HG03565 (cell line): Measurements from ENCODE around the gene MAPK12.

ENCODE experiments used
- ATAC-seq: cut with Tn5 transposase; IDR thresholded peaks from one replicate; pipeline ENCODE4 v1.9.1; 2021; ENCODE audit warnings: mild to moderate bottlenecking, moderate library complexity; ENCODE audit not compliant: unreplicated experiment

The MAPK12 gene

DNA sequence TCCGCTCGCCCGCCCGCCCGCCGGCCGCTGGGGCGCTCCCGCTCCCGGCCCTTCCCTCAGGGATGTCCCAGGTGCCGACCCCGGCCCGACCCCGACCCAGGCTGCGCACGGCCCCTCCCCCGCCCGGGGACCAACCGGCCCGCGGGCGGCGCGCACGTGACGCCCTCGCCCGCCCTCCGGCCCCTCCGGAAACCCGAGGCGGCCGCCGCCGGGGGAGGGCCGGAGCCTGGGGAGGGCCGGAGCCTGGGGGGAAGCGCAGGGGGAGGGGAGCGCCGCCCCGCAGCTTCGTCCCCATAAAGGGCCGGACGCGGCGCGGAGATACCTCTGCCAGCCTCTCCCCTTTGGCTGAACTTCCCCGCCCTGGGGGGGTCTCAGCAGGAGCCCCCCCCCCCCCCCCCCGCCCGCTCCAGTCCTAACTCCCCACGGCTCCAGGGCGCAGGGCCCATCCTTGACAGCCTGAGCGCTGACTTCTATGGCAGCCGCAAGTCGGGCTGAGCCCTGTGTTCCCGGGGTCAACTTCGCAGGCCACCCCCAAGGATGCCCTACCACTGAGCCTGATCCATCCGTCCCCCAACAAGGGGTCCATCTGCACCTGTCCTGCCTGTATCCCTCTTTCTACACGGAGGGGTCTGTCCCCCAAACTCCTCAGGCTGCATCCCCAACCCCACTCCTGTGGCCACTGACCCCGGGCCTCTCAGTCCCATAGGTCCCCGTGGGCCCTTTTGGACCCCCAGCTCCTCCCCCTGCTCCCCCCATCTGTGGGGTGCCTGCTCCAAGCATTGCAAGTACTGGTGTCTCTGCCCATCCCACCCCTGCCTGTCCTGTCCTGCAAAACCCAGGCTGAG is at the start of gene MAPK12:
Gene MAPK12 (minus strand): TSS at position 69 of the 845 bp plus-strand sequence. CDS start 174 bp downstream, outside the sequence.
- ATAC-seq: no peak

DNA sequence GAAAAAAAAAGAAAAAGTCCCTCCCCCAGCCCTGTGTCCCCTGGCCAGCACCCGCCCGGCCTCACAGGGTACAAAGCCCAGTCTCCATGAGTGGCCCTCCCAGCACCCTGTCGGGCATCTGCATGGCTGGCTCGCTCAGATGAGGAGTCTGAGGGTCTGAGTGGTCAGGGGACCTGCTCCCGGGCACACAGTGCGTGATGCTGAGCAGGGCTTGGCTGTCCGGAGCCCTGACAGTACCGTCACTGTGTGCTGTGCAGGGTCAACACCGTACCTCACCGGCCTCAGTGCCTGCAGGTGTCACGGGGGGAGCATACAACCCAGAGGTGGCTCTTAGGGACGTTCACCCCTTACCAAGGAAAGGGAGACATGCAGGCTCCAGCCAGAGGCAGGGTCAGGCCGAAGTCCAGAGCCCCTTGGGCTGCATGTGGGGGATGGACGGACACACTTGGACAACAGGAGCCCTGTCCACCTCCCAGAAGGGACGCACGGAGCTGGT is 49.5 kb upstream of the MAPK12 start:
- no peak for ATAC-seq

DNA sequence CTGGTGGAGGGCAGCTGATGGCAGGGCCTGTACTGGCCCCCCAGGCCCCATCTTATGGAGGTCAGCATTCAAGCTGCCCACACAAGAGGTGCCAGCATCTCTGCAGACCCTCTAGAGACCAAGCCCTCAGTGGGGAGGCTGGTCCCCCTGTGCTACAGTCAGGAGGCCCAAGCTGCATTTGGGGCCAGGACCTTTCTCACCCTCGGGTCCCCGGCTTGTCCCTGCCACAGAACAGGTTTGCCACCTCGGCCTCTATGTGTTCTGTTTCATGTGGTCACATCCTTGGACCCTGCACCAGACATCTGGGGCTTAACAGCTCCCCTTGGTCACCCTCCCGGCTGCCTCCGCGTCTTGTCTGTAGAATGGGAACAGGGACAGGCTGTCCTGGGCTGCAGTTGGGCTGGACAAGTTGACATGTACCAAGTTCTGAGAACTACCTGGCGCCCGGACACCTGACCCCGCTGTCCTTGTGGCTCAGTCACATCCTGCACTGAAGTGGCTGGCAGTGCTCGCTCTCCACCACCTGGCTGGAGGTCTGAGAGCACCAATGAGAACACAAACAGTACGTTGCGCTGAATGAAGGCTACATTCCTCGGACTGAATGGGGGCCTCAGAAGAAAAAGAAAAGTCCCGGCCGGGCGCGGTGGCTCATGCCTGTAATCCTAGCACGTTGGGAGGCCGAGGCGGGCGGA is 48.7 kb upstream of the MAPK12 start:
- no peak for ATAC-seq

DNA sequence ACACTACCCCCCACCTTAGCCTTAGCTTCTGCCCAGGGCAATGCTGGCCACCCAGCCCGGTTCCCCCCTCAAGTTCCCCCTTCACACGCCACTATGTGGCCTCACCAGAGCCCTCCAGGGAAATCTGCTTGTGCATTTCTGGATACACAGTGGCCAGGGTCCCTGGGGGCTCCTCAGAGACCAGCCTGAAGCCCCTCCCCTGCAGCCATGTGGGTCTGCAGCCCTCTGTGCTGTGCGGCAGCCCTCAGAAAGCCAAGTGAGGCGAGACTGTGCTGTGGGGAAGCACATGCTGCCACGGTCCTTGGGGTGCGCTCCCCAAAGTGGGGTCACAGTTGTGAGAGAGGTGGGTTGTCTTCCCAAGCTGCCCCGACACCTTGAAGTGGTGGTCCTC is 48.1 kb upstream of the MAPK12 start:
- ATAC-seq: no peak

DNA sequence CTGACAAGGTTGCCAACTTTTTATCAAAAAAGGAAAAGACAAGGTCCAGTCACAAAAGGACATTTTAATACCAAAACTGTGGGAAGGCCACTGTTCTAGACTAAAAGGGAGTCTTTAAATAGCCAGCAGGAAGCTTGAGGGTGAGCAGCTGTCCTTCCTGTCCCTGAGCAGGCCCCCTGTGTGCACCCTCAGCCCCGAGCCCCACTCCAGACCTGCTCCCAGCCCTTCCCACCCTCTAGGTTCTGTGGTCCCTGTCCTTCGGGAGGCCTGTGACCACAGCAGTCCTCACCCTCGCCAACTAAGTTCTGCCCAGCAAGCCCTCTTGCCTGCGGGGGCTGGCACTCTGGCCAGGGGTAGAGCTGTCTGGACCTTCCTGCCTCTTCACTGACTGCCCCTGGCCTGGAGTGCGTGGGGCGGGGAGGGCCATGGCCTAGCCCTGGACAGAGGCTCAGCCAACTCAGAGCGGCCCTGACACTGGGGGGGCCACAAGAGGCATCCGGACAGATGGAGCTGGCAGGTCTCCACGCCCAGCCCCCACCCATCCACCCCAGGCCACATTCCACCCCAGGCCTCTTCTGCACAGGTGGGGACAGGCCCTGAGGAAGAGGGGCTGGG is 47.6 kb upstream of the MAPK12 start:
- no peak for ATAC-seq

DNA sequence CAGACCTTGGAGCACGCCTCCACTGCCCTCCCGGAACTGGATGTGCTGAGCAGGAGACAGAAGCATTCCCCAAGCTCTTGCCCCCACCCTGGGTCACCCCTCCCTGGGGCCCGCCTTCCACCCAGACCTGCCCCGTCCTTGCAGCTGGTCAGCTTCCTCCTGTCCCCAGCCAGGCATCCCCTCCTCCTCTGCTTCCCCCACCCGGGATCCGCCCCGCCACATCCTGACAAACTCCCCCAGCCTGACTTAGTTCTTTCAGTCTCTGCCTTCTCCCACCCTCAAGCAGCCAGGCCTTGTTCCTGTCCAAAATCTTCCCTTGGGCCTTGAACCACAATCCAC is 47.1 kb upstream of the MAPK12 start:
- no peak for ATAC-seq

DNA sequence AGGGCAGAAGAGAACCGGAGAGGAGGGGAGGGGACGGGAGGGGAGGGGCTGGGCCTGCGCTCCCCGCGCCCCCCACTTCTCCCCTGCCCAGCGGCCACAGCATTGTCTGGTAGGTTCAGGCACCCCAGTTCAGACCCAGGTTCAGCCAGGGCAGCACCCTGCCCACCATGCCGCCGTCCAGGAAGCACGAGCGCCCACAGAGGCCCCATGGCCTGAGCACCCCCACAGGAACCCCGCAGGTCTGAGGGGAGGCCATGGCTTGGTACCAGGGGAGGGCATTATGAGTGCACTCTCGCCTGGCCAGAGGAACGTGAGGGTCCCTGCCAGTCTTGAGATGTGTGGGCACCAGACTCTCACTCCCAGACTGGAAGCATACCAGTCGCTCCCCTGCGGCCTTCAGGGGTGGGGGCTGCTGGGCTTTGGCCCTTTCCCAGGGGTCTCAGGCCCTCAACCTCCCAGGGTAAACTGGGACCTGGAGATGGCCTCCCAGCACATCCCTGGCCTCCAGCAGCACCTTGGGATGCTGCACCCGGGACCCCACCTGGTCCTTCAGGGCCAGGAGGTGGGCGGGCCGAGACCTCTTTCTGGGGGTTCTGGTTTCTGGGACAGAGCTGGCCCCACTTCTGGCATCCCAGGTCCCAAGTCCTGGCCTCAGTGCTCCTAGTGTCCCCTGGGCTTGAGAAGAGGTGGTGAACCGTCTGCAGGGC is 46.6 kb upstream of the MAPK12 start:
- no peak for ATAC-seq

DNA sequence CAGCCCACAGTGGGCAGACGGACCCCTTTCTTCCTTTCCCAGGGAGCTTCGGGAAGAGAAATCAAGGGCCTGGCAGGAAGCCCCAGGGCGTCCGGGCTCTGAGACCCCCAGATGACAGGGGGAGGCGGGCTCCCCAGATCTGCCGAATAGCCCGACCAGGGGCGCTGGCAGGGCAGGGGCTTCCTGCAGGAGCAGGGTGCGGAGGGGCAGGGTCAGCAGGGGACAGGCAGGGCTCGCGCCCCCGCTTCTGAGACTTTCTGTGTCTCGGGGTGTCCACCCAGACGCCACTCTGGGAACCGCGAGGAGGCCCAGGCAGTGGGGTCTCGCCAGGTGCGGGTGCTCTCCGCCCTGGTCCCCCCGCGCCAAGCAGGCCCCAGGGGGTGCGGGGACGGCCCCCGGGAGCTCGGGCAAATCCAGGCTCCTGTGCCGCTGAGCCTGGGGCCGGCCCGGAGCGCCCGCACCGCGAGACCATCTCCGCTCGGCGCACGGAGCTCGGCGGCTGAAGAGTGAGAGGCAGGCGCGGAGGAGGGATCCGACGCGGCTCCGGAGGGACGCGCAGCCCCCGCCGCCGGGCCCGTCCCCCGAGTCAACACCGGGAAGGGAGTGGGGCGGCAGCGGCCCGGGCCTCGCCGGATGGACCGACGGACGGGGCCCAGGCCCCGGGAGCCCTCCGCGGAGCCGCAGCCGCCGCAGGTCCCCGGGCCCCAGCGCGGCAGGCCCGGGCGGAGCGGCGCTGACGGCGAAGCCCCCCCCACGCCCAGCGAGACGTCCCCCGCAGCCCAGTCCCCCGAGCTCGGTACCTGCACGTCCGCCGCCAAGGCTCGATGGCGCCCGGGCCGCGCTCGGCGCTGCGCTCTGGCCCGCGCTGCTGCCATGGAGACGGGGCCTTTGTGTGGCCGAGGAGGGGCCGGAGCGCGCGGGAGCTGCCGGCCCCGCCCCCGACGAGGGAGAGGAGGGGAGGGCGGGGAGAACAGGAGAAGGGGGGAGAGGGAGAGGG is 45.6 kb upstream of the MAPK12 start, which contains the start of gene PLXNB2:
Gene PLXNB2 (minus strand): TSS at position 894 of the 997 bp plus-strand sequence. CDS start 17,062 bp downstream, outside the sequence.
- ATAC-seq: no peak

DNA sequence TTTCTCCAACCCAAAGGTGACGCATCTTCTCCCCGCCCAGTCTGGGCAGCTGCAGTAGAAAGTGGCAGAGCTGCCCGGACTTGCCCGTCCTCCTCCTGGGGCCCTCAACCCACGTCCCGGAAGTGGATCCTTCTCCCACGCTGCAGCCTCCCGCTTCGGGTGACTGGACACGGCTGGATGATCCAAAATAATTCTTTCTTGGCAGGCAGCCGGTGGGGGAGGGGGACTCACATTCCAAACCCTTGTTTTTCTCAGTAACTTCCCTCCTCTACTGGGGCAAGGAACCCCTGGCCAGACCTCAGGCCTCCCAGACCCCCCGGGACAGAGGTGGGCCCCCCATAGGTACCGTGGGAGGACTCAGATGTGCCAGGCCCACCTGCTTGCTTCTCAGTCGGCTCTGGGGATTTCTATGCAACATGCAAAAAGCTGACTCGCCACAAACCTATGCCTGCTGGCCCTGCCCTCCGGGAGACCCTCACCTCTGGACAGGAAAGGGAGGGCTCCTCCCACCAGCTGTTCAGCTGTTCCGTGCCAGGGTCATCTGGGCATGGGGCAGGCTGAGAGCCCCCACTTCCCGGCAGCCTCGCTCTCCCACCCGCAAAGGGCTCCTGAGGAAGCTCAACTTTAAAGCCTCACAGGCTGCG is 44.6 kb upstream of the MAPK12 start:
- no peak for ATAC-seq

DNA sequence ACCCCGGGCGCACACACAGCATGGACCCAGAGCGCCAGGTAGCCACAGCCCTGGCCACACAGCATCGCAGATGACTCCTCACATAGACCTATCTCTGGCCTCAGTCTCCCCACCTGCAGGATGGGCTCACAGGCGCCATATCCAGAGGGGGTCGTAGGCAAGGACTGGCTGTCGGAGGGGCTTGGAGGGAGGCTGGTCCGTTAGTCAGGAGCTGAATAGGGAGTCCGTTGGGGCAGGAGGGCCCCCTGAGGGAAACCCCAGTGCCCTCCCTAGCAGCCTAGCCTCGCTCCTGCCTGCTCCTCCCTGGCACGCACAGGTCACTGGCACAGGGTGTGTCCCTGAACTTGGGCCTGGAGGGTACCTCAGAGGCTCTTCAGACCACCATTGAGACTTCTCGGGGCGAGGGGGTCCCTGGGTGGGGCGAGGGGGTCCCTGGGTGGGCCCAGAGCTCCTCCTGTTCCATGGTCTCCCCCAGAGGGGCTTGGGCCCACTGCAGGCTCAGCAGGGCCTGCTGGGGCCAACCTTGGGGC is 44.0 kb upstream of the MAPK12 start:
- ATAC-seq: no peak

DNA sequence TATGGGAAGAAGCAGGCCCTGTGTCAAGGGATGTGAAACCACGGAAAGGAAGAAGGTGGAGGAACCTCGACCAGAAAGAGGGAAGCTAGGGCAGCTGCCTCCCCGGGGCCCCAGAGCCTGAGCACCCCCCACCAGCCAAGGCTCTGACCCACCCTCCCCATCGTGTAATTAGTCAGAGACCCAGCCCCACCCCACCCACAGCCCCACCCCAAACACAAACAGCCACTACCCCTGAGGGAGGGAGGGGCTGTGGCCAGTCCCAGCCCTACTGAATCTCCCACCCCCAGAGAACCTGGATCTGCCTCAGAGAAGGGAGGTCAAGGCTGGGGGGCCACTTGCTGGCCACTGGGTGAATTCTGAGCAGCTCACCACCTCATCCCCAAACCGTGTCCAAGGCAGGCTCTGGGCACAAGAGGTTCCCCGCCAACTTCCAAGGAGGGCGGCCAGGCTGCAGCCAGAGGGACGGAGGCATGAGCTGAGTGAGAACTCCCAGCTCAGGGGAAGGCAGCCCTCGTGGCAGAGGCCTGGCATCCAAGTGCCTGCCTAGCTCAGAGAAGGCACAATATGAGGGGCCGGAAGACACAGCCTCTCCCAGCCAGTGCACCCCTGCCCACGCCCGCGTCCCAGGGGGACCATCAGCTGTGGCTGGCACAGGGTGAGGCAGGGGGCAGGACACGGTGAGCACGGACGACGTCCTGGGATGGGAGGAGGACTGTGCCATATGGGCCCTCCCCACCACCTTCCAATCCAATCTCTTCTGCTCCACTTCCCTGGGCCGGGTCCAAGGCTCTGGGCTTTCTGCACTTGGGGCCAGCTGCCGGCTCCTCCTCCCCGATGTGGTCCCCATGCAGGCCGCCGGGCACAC is 43.3 kb upstream of the MAPK12 start:
- no peak for ATAC-seq

DNA sequence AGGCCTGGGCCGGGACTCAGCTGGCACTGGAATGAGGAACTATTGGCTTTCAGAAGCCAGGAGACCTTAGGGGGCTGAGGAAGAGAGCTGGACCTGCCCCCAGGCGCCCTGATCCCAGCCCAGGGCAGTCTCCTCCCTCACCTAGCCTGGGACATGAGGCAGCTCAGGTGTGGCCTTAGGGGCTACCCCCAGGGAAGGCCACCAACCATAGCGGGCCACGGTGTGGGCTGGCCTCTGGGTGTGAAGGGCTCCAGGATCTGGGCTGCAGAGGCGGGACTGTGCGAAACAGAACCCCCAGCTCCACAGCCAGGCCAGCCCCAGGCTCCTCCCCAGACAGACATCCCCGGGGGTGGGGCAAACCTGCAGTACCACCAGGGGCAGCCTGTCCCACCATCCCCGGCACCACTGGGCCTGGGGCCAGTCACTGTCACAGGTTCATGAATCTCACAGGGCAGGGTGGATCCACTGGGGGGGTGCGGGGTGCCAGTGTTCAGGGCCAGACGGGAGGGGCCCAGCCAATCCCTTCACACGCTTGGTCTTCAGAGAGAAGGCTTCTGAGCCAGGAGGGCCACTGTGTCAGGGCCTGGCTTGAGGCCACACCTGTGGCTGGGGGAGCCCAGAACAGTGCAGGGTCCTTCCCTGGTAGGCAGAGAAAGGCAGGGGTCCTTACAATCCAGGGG is 42.5 kb upstream of the MAPK12 start:
- ATAC-seq: no peak

DNA sequence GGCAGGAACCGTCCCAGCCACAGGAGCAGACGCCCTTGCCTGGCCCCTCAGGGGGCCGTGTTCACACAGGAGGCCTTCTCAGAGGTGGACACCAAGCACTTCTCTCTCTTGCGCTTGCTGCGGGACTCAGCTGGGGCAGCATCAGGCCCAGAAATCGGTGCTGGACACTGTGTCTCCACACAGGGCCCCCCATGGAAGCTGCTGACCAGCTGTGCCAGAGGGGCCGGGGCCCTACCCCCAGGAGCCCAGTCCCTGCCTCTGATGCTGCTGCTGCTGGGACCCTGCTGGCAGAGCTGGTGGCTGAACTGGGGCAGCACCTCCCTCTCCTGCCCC is 42.0 kb upstream of the MAPK12 start:
- no peak for ATAC-seq

DNA sequence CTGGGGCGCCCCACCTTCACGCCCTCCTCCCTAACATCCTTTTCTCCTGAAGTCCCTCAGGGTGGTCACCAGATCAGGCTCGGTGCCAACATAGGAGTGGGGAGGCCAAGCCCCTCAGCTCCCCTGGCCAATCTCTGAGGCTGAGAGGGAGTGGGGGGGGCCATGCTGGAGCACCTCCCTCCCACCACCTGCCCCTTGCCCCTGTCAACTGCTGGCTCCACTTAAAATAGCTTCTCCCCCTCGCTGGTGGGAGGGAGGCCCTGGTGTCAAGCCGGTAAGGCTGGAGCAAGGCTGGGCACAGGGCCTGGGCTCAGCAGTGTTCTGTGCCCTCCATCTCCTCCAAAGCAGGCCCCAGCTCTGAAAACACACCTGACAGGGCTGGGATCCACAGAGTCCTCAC is 41.1 kb upstream of the MAPK12 start:
- ATAC-seq: no peak

DNA sequence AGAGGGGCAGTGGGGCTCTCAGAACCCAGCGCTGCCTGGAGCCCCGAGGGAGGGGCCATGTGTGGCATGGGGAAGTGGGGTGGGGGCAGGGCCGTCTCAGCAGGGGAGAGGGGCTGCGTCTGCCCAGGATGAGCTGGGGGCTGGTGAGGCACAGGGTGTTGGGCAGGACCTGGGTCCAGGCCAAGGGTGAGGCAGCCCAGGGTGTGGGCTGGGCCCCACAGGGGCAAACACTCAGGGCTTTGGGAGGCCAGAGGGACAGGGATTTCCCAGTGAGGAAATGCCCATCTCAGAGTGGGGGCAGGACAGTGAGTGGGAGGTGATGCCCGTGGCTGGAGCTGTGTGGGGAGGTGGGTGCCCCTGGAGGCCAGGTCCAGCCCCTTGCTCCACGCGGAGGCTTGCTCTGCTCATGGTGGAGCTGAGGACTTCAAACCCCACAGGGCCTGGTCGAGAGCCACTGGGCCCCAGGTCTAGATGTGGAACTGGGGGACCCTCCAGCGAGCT is 40.6 kb upstream of the MAPK12 start:
- no peak for ATAC-seq

DNA sequence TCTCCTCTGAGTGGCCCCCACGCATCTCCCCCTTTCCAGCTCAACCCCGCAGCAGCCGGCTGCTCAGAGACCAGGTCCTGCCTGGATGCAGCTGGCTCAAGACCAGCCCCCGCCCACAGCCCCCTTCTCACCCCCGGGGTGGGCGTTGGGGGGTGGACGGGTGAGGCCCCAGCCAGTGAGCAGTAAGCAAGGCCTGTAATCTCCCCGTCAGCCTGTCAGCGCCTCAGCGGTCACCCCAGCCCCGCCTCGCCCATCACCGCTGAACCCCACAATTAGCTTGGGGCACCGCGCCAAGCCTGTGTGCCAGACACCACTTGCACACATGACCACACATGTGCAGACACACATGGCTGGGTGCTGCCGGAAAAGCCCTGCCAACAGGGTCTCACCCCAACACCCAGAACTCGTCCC is 40.1 kb upstream of the MAPK12 start:
- ATAC-seq: no peak

DNA sequence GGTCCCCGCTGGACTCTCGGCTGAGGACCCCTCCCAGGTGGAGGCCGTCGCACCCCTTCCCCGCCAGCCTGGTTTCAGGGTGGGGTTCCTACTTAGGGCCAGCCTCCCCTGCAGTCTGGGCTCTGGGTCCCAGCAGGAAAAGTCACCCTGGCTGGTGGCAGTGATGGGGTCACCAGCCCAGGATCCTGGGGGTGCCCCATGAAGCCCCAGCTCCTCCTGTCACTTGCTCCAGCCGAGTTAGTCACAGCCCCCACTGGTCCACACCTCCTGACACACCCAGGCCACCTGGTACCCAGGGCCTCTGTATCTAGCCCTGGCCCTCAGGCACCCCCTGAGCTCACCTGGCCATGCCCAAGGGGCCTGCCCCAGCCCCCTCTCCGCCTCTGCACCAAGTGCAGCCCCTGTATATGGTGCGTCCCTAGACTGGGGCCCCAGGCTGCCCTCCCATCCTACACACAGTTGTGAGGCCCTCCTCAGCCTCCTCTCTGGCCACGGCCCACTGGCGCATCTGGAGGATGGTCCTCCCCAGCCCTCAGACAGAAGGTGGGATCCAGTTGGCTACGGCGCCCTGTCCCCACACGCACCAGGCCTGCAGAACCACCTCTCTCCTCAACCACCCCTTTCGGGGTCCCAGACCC is 39.3 kb upstream of the MAPK12 start:
- ATAC-seq: no peak
